Measurements from ENCODE around the gene CD247. TPM values are rescaled to one million over a fixed set of nuclear protein-coding genes. Genes with fewer than 3 reads are reported as not detected.
A peak's percentile ranks its signal among the peaks of the same experiment; 100 is the strongest.

CD247 gene
- total and polyA plus RNA-seq, 9 of the 15 experiments (the other 6 are each of a cell fraction or from before 2014, with no cell fraction given) = 0.08 to 0.42 (median 0.28) TPM; not detected in 5

DNA sequence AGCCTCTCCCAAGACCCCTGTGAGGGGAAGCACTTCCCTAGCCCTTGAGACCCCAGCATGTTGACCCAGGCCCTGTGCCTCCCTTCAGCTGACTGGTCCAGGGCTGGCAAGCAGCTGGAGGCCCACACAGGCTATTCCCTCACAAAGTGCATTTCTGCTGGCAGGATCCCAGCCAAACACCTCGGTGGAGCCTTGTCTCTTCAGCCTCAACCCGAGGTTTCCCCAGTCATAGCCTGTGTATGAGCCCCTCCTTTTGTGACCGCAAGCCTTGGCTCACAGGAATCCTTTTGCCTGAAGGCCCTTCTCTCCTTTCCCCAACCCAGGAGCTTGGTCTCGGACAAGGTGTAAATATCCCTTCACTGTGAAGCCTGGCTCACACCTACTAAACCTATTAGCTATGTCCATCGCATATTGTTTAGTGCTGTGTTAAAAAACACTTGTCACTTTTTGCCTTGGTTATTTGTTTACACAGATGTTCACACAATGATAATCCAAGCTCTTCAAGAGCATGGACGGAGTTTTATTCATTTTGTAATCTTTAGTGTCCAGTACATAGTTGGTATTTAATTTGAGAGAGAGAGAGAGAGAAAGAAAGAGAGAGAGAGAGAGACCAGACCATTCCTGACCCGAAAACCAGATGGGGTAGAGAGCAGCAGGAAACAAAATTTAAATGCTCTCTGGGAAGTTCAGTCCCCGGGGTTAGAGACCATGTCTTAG is 8.5 kb upstream of the CD247 start (continued):
- TF ChIP-seq RBM25 (IDR thresholded peaks at IDR 0.05; ENCODE audit: low read depth, low read length, severe bottlenecking) (no peak), SMAD3 (CRISPR knock-in tag; conservative IDR thresholded peaks at IDR 0.05) (no peak), GTF2E2 (tag; IDR thresholded peaks at IDR 0.05) (no peak), WHSC1 (IDR thresholded peaks at IDR 0.05; ENCODE audit: low read length) (no peak), POLR3G (IDR thresholded peaks at IDR 0.05; ENCODE audit: extremely low read depth, insufficient read length, insufficient replicate concordance) (no peak), PHF21A (IDR thresholded peaks at IDR 0.05; ENCODE audit: borderline replicate concordance, low read depth) (no peak), L3MBTL2 (IDR thresholded peaks at IDR 0.05) (no peak), ZNF444 (CRISPR knock-in tag; IDR thresholded peaks at IDR 0.05) (no peak), SMARCE1 (IDR thresholded peaks at IDR 0.05) (peak; percentile 61; the same call in 1 of the 2 replicates), EWSR1 (IDR thresholded peaks at IDR 0.05; ENCODE audit: borderline replicate concordance, low read depth, partially characterized antibody) (no peak), ZNF165 (CRISPR knock-in tag; IDR thresholded peaks at IDR 0.05; ENCODE audit: borderline replicate concordance) (no peak), TAF9B (IDR thresholded peaks at IDR 0.05; ENCODE audit: partially characterized antibody) (no peak), NELFE (IDR thresholded peaks at IDR 0.05; ENCODE audit: insufficient read depth, insufficient read length) (no peak), ZNF77 (CRISPR knock-in tag; IDR thresholded peaks at IDR 0.05) (no peak), GABPB1 (CRISPR knock-in tag; IDR thresholded peaks at IDR 0.05) (0 out of 2 replicates have a peak, but pooled peaks have one; percentile 28)
- TF ChIP-seq, protein P1, sequence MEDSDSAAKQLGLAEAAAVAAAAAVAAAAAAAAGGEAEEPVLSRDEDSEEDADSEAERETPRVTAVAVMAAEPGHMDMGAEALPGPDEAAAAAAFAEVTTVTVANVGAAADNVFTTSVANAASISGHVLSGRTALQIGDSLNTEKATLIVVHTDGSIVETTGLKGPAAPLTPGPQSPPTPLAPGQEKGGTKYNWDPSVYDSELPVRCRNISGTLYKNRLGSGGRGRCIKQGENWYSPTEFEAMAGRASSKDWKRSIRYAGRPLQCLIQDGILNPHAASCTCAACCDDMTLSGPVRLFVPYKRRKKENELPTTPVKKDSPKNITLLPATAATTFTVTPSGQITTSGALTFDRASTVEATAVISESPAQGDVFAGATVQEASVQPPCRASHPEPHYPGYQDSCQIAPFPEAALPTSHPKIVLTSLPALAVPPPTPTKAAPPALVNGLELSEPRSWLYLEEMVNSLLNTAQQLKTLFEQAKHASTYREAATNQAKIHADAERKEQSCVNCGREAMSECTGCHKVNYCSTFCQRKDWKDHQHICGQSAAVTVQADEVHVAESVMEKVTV (CRISPR knock-in tag; IDR thresholded peaks at IDR 0.05) = no peak
- TF ChIP-seq, protein P2, sequence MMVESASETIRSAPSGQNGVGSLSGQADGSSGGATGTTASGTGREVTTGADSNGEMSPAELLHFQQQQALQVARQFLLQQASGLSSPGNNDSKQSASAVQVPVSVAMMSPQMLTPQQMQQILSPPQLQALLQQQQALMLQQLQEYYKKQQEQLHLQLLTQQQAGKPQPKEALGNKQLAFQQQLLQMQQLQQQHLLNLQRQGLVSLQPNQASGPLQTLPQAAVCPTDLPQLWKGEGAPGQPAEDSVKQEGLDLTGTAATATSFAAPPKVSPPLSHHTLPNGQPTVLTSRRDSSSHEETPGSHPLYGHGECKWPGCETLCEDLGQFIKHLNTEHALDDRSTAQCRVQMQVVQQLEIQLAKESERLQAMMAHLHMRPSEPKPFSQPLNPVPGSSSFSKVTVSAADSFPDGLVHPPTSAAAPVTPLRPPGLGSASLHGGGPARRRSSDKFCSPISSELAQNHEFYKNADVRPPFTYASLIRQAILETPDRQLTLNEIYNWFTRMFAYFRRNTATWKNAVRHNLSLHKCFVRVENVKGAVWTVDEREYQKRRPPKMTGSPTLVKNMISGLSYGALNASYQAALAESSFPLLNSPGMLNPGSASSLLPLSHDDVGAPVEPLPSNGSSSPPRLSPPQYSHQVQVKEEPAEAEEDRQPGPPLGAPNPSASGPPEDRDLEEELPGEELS (CRISPR knock-in tag; IDR thresholded peaks at IDR 0.05; ENCODE audit: borderline replicate concordance) = no peak
- TF ChIP-seq, protein P3, sequence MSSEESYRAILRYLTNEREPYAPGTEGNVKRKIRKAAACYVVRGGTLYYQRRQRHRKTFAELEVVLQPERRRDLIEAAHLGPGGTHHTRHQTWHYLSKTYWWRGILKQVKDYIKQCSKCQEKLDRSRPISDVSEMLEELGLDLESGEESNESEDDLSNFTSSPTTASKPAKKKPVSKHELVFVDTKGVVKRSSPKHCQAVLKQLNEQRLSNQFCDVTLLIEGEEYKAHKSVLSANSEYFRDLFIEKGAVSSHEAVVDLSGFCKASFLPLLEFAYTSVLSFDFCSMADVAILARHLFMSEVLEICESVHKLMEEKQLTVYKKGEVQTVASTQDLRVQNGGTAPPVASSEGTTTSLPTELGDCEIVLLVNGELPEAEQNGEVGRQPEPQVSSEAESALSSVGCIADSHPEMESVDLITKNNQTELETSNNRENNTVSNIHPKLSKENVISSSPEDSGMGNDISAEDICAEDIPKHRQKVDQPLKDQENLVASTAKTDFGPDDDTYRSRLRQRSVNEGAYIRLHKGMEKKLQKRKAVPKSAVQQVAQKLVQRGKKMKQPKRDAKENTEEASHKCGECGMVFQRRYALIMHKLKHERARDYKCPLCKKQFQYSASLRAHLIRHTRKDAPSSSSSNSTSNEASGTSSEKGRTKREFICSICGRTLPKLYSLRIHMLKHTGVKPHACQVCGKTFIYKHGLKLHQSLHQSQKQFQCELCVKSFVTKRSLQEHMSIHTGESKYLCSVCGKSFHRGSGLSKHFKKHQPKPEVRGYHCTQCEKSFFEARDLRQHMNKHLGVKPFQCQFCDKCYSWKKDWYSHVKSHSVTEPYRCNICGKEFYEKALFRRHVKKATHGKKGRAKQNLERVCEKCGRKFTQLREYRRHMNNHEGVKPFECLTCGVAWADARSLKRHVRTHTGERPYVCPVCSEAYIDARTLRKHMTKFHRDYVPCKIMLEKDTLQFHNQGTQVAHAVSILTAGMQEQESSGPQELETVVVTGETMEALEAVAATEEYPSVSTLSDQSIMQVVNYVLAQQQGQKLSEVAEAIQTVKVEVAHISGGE (CRISPR knock-in tag; IDR thresholded peaks at IDR 0.05) = no peak
- TF ChIP-seq, protein P4, sequence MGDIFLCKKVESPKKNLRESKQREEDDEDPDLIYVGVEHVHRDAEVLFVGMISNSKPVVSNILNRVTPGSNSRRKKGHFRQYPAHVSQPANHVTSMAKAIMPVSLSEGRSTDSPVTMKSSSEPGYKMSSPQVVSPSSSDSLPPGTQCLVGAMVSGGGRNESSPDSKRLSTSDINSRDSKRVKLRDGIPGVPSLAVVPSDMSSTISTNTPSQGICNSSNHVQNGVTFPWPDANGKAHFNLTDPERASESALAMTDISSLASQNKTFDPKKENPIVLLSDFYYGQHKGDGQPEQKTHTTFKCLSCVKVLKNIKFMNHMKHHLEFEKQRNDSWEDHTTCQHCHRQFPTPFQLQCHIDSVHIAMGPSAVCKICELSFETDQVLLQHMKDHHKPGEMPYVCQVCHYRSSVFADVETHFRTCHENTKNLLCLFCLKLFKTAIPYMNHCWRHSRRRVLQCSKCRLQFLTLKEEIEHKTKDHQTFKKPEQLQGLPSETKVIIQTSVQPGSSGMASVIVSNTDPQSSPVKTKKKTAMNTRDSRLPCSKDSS (IDR thresholded peaks at IDR 0.05; ENCODE audit: low read depth, partially characterized antibody) = no peak
